Psoas muscle (tissue), 8 donors: ENCODE data around the gene PDZD7. TPM values are rescaled to one million over a fixed set of nuclear protein-coding genes. Genes with fewer than 3 reads are reported as not detected.
A peak's percentile ranks its signal among the peaks of the same experiment; 100 is the strongest.

Source experiments
- ATAC-seq, 4 donors: fragments of 200-7000 bp; cut with Tn5 transposase; one replicate each; pipeline ENCODE4 v1.9.1; 2020; ENCODE audit warnings: moderate library complexity in 3 of 4, mild to moderate bottlenecking in 2 of 4
- DNase-seq, 2 donors: peaks; one replicate each; pipeline ENCODE4 v3.0.0-alpha.2; 2020
- H3K27ac ChIP-seq: fragments of 200-600 bp; one replicate; pipeline ENCODE4 v1.8.0; 2022
- H3K27me3 ChIP-seq, 3 donors: fragments of 200-600 bp in 1 of 3; one replicate each; pipeline versions ENCODE4 v1.6.1 to v1.8.0; 2013 to 2022; ENCODE audit warnings: low read length in 2 of 3, mild to moderate bottlenecking in 2 of 3, moderate library complexity in 1 of 3; ENCODE audit not compliant: insufficient read depth in 3 of 3
- H3K36me3 ChIP-seq, 2 donors: fragments of 200-600 bp in 1 of 2; one replicate each; pipeline versions ENCODE4 v1.6.1 to v1.8.0; 2013 to 2022; ENCODE audit warnings: low read depth in 1 of 2, mild to moderate bottlenecking in 1 of 2, moderate library complexity in 1 of 2; ENCODE audit not compliant: insufficient read depth in 1 of 2
- H3K4me1 ChIP-seq: fragments of 200-600 bp; one replicate; pipeline ENCODE4 v1.8.0; 2022
- H3K4me3 ChIP-seq: fragments of 200-600 bp; one replicate; pipeline ENCODE4 v1.8.0; 2022; ENCODE audit warnings: mild to moderate bottlenecking
- H3K9me3 ChIP-seq: fragments of 200-600 bp; one replicate; pipeline ENCODE4 v1.8.0; 2022
- WGBS, 3 donors: extraction: QIAGEN DNeasy Blood & Tissue Kit; methylation state at CpG; one replicate each; pipeline versions ENCODE4 v1.1.6 to v1.1.7; 2013; 5-methylcytosine and 5-hydroxymethylcytosine counted together
- intact Hi-C, 2 donors: fragments of 100-400 bp; cut with DNase I; formaldehyde crosslinking; loops; one replicate each; pipeline versions ENCODE4 v1.11.0 to v1.14.2; 2022
- polyA plus RNA-seq, 3 donors: library from polyadenylated mRNA; stranded (reverse); fragments of 200-250 nt; gene quantifications; one replicate each; pipeline ENCODE4 v1.2.3, GENCODE V29; 2013
- total RNA-seq, 4 donors: library from RNA; stranded (reverse); fragmentation: NEBNext Ultra II Directional in 2 of 4; extraction: Animal tissue kit (Norgen Biotek cat#: 25700) in 2 of 4; gene quantifications; one replicate each; pipeline versions ENCODE4 v1.2.1 to v1.2.4, GENCODE V29; 2021 to 2023
- TF ChIP-seq, protein P1 (sequence below): fragments of 200-600 bp; IDR thresholded peaks from one replicate; pipeline ENCODE4 v1.8.0; 2022; ENCODE audit warnings: antibody characterized with exemption
- donor health status: healthy with polysubstance abuse.
- donor health status: DM: no; HTN: no; CAD: no; lungs with moderate emphysema.
- donor health status: Bipolar disorder and iron deficiency.
- donor health status: healthy.
- donor health status: DM: yes; HTN: yes; CAD: no.
- donor health status: DM: no; HTN: no; CAD: no.
- donor health status: DM: no; HTN: no; CAD: no.
- donor health status: DM: yes; HTN: yes; CAD: no.

The PDZD7 gene
- total and polyA plus RNA-seq, 7 donors = 0.04 to 0.54 (median 0.08) TPM; not detected in 2

DNA sequence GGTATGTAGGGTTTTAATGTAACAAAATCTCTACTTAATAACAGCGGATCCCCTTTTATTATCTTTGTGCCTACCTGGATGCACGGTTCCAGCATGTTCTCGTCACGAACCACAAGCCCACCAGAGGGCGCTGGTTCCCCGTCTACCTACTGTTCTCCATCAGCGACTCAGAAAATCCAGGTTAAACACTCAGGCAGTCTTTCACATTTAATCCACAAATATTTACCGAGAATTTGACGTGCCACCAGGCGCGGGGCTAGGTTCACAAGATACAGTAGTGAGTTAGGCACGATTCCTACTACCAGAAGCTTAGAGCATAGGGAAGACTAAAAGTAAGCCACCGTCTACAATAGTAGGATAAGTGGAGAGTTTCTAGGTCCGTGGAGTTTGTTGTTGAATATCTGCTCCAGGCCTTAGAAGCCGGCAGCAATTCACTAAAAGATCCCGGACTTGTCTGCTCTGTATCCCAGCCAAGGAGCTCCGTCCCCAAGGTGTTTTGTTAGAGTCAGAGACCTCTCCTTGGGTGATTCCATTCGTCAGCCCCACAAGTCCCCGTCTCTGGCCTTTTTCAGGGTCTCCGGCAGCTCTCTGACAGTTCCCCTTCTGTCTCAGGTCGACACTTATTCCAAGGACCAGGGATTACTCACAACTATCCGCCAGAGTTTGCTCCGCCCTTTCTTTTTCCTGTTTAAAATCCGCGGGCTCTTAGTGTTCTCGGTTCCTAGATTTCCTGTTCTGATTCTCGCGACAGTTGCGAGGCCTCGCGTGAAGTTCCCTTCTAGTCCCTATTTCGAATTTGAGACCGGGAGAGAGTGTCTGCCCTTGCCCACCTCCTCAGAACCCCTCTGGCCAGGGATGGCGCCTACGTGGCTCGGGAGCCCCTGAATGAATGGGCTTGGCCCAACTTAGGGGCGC, 29.4 kb upstream of the PDZD7 start:
- Histone ChIP-seq H3K27ac (peak overlapping the region; percentile 99), H3K4me3 (peak overlapping the region; percentile 97), H3K4me1 (peaks cover 25% of the 10 kb centered on the region), H3K9me3 (no peaks in the 10 kb centered on the region), H3K36me3 (no peaks in the 10 kb centered on the region), H3K27me3 (peaks cover 0 to 22% (median 0%) of the 10 kb centered on the region in 3 donors)
- intact Hi-C loops = loop anchor here (1.0 to 2.0 kb wide), 2 partner anchors 8 to 17 kb away; no protein-coding TSS in a partner anchor
- TF ChIP-seq, protein P1, sequence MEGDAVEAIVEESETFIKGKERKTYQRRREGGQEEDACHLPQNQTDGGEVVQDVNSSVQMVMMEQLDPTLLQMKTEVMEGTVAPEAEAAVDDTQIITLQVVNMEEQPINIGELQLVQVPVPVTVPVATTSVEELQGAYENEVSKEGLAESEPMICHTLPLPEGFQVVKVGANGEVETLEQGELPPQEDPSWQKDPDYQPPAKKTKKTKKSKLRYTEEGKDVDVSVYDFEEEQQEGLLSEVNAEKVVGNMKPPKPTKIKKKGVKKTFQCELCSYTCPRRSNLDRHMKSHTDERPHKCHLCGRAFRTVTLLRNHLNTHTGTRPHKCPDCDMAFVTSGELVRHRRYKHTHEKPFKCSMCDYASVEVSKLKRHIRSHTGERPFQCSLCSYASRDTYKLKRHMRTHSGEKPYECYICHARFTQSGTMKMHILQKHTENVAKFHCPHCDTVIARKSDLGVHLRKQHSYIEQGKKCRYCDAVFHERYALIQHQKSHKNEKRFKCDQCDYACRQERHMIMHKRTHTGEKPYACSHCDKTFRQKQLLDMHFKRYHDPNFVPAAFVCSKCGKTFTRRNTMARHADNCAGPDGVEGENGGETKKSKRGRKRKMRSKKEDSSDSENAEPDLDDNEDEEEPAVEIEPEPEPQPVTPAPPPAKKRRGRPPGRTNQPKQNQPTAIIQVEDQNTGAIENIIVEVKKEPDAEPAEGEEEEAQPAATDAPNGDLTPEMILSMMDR = peak; percentile 92
- peak; percentile 74 to 89 (median 78) for ATAC-seq
- 0 to 1% (median 0%) methylated on average over 37 of the region's 37 CpGs for WGBS, 3 donors
- peak; percentile 93 to 96 for DNase-seq

DNA sequence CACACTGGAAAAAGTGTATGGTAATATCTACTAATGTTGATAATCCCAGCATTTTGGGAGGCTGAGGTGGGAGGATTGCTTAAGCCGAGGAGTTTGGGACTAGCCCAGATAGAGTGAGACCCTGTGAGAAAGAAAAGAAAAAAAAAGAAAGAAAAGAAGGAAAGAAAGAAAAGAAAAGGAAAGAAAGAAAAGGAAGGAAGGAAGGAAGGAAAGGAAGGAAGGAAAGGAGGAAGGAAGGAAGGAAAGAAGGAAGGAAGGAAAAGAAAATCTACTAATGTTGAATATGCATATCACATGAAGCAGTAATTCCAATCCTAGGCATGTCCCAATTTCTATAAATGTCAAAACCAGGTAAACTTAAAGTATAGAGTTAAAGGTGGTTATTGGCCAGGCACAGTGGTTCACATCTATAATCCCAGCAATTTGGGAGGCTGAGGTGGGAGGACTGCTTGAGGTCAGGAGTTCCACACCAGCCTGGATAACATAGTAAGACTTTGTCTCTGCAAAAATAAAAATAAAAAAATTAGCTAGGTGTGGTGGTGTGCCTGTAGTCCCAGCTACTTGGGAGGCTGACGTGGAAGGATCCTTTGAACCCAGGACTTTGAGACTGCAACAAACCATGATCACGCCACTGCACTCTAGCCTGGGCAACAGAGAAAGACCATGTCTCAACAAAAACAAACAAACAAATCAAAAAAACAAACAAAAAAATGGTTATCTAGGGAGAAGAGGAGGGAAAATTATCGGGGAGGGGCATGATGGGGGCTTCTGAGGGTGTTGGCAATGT, 25.6 kb upstream of the PDZD7 start:
- Histone ChIP-seq H3K4me3 (no peak overlapping the region), H3K27me3 (no peaks in the 10 kb centered on the region), H3K36me3 (no peaks in the 10 kb centered on the region), H3K9me3 (no peaks in the 10 kb centered on the region), H3K4me1 (peaks cover 8% of the 10 kb centered on the region), H3K27ac (no peak overlapping the region)
- DNase-seq (no peak), ATAC-seq (no peak)
- WGBS, 3 donors = 94 to 98% (median 95%) methylated on average over 4 of the region's 4 CpGs
- TF ChIP-seq, protein P1 = no peak
- intact Hi-C loops = no loop called here

DNA sequence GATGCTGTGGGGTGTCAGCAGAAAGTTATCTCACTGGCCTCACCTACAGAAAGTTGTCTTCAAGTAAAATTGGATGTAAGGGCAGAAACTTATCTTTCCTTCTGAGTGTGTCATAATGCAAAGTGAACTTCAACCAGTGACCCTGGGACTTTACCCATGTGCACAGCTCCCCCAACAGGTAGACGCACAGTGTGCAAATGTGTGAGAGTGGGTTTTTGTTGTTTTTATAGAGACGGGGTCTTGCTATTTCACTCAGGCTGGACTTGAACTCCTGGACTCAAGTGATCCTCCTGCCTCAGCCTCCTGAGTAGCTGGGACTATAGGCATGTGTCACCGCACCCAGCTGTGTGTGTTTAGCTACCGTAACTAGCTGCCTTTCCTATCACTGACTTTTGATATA, 24.5 kb upstream of the PDZD7 start:
- no peak for DNase-seq
- H3K27ac ChIP-seq = no peak overlapping the region
- no peaks in the 10 kb centered on the region for H3K36me3 ChIP-seq
- H3K4me1 ChIP-seq = peaks cover 13% of the 10 kb centered on the region
- intact Hi-C loops = no loop called here
- 77 to 90% (median 86%) methylated on average over 4 of the region's 4 CpGs for WGBS, 3 donors
- peaks cover 0 to 6% (median 0%) of the 10 kb centered on the region in 3 donors for H3K27me3 ChIP-seq
- TF ChIP-seq, protein P1 = no peak
- ATAC-seq = no peak
- no peak overlapping the region for H3K4me3 ChIP-seq
- no peaks in the 10 kb centered on the region for H3K9me3 ChIP-seq

DNA sequence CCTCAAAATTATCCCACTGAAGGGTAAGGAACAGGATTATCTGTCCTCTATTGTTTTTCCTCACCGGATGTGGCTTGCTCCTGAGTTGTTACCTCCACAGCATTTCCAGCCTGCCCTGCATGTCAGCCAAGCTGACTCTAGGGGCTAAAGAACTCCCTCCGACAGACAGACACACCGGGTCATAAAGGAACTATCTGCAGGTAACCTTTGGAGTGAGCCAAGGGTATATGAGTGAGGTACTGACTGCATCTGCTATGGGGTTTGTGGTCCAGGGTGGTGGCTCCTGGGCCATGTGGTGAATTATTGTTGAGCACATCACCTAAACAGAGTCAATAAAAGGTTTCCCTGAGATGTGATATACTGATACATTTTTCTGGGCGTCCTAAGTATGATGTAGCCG, 23.9 kb upstream of the PDZD7 start:
- DNase-seq = no peak
- Histone ChIP-seq H3K4me3 (no peak overlapping the region), H3K36me3 (no peaks in the 10 kb centered on the region), H3K27me3 (peaks cover 0 to 11% (median 3%) of the 10 kb centered on the region in 3 donors), H3K9me3 (no peaks in the 10 kb centered on the region), H3K27ac (no peak overlapping the region), H3K4me1 (peaks cover 12% of the 10 kb centered on the region)
- TF ChIP-seq, protein P1 = no peak
- intact Hi-C loops = no loop called here
- 88 to 93% (median 91%) methylated on average over 5 of the region's 5 CpGs for WGBS, 3 donors
- ATAC-seq = no peak
